Measurements from ENCODE around the gene PLB1.

DNA sequence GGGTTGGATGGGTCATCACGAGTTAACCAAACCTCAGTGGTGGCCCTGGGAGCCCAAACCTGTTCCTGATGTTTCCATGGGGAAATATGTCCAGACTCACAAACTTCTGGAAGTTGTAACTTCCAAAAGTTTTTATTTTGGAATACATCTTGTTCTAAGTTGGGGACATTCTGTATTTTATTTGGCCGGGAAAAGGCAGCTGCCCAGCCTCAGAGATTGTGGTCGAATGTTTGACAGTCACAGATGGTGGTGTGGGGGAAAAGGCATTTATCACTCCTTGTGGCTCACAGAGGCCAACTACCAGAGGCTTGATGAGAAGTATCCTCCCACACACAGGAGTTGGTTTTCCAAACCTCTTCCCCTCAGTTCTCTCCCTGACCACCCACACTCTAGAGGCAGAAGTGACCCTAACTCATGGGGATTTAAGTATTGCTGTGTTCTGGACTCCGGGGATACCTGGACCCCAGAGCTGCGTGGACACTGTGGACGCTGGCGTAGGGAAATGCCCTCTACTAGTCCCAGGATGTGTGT lies 131.1 kb downstream of the PLB1 start:
- TF ChIP-seq, protein P1, sequence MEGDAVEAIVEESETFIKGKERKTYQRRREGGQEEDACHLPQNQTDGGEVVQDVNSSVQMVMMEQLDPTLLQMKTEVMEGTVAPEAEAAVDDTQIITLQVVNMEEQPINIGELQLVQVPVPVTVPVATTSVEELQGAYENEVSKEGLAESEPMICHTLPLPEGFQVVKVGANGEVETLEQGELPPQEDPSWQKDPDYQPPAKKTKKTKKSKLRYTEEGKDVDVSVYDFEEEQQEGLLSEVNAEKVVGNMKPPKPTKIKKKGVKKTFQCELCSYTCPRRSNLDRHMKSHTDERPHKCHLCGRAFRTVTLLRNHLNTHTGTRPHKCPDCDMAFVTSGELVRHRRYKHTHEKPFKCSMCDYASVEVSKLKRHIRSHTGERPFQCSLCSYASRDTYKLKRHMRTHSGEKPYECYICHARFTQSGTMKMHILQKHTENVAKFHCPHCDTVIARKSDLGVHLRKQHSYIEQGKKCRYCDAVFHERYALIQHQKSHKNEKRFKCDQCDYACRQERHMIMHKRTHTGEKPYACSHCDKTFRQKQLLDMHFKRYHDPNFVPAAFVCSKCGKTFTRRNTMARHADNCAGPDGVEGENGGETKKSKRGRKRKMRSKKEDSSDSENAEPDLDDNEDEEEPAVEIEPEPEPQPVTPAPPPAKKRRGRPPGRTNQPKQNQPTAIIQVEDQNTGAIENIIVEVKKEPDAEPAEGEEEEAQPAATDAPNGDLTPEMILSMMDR (conservative IDR thresholded peaks at IDR 0.05; ENCODE audit: low read depth, low read length) = no peak
- TF ChIP-seq EZH2 (IDR thresholded peaks at IDR 0.05; ENCODE audit: low read length, unreplicated experiment) = no peak
- no peak for TF ChIP-seq EZH2phosphoT487 (IDR thresholded peaks at IDR 0.05; ENCODE audit: borderline replicate concordance, low read length)
